ENCODE results near the gene NRXN3. TPM values are rescaled to one million over a fixed set of nuclear protein-coding genes. Genes with fewer than 3 reads are reported as not detected.

NRXN3 gene
- polyA plus RNA-seq, 1 of the 3 experiments (the other 2 are of a cell fraction): 1.6 TPM

DNA sequence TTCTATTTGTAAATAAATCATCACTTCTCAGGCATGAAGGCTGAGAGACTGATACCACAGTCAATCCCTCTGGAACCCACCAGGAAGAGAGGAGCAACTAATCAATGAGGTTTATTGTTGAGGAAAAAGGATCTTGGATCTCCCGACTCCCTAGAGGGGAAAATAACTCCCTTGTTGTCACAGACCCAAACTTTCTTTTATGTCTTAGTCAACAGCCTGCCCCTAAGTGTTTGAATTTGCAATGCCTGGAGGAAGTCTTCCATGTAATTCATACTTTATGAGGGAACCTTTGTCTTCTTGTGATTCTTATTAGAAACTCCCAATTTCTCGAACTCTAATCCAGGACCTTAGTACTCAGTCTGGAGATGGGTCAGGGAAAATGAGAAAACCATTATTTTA, 1235.3 kb downstream of the NRXN3 start:
- Histone ChIP-seq H4K20me1 (ENCODE audit: insufficient read depth) (no peaks in the 10 kb centered on the region), H2AFZ (ENCODE audit: low read depth) (no peak overlapping the region), H3K79me2 (ENCODE audit: insufficient read depth) (no peaks in the 10 kb centered on the region), H3K9me2 (no peaks in the 10 kb centered on the region), H3K27me3 (ENCODE audit: insufficient read depth) (no peaks in the 10 kb centered on the region), H3F3A (replicated peaks; ENCODE audit: insufficient read depth) (no peaks in the 10 kb centered on the region), H3K4me3 (ENCODE audit: low read depth in 2 of 2, low read length in 1 of 2) (no peak overlapping the region), H3K4me1 (ENCODE audit: control insufficient read depth in 1 of 2, insufficient read depth in 2 of 2, low read depth in 1 of 2, low read length in 1 of 2) (peaks cover 0 to 11% of the 10 kb centered on the region in 2 experiments; a peak in 1 of 4 replicates), H3K4me2 (no peak overlapping the region), H3K27ac (ENCODE audit: low read depth in 2 of 2, low read length in 1 of 2) (no peak overlapping the region), H3K36me3 (replicated peaks in 1 of 2; ENCODE audit: control insufficient read depth in 1 of 2, insufficient read depth in 2 of 2, low read length in 1 of 2) (no peaks in the 10 kb centered on the region), H3K9ac (no peak overlapping the region), H3K9me3 (peaks cover 2% of the 10 kb centered on the region; the same call in 1 of the 2 replicates)
- CTCF ChIA-PET: no interaction called here
- WGBS (ENCODE audit: low lambda C conversion rate): 44% methylated on average over 2 of the region's 2 CpGs
- DNase-seq: no peak
- TF ChIP-seq POLR2AphosphoS5 (IDR thresholded peaks at IDR 0.05; ENCODE audit: low read depth, low read length) (no peak), GABPA (IDR thresholded peaks at IDR 0.05; ENCODE audit: low read depth) (no peak), SMC3 (IDR thresholded peaks at IDR 0.05; ENCODE audit: low read depth, low read length) (no peak), CHD2 (IDR thresholded peaks at IDR 0.05; ENCODE audit: low read length, partially characterized antibody) (no peak), RAD21 (IDR thresholded peaks at IDR 0.05; ENCODE audit: low read length) (no peak), FOXJ3 (CRISPR knock-in tag; IDR thresholded peaks at IDR 0.05) (no peak)
- POLR2A ChIA-PET: no interaction called here

GRCh38 chr14:79407572-79407971, 1237.4 kb downstream of the NRXN3 start:
- Histone ChIP-seq H3F3A (replicated peaks; ENCODE audit: insufficient read depth) (peaks cover 4% of the 10 kb centered on the region), H3K9me3 (no peaks in the 10 kb centered on the region), H3K9ac (no peak overlapping the region), H3K4me3 (ENCODE audit: low read depth in 2 of 2, low read length in 1 of 2) (no peak overlapping the region), H3K27me3 (ENCODE audit: insufficient read depth) (no peaks in the 10 kb centered on the region), H3K9me2 (no peaks in the 10 kb centered on the region), H2AFZ (ENCODE audit: low read depth) (peak overlapping the region; percentile 16; the same call in 1 of the 2 replicates), H3K4me1 (ENCODE audit: control insufficient read depth in 1 of 2, insufficient read depth in 2 of 2, low read depth in 1 of 2, low read length in 1 of 2) (peaks cover 0 to 11% of the 10 kb centered on the region in 2 experiments; a peak in 1 of 4 replicates), H3K36me3 (replicated peaks in 1 of 2; ENCODE audit: control insufficient read depth in 1 of 2, insufficient read depth in 2 of 2, low read length in 1 of 2) (no peaks in the 10 kb centered on the region), H3K79me2 (ENCODE audit: insufficient read depth) (no peaks in the 10 kb centered on the region), H3K27ac (ENCODE audit: low read depth in 2 of 2, low read length in 1 of 2) (no peak overlapping the region), H3K4me2 (no peak overlapping the region), H4K20me1 (ENCODE audit: insufficient read depth) (no peaks in the 10 kb centered on the region)
- TF ChIP-seq, protein P1, sequence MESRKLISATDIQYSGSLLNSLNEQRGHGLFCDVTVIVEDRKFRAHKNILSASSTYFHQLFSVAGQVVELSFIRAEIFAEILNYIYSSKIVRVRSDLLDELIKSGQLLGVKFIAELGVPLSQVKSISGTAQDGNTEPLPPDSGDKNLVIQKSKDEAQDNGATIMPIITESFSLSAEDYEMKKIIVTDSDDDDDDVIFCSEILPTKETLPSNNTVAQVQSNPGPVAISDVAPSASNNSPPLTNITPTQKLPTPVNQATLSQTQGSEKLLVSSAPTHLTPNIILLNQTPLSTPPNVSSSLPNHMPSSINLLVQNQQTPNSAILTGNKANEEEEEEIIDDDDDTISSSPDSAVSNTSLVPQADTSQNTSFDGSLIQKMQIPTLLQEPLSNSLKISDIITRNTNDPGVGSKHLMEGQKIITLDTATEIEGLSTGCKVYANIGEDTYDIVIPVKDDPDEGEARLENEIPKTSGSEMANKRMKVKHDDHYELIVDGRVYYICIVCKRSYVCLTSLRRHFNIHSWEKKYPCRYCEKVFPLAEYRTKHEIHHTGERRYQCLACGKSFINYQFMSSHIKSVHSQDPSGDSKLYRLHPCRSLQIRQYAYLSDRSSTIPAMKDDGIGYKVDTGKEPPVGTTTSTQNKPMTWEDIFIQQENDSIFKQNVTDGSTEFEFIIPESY (IDR thresholded peaks at IDR 0.05; ENCODE audit: borderline replicate concordance, low read depth): no peak
- TF ChIP-seq RCOR1 (IDR thresholded peaks at IDR 0.05; ENCODE audit: low read length) (no peak), JUND (IDR thresholded peaks at IDR 0.05) (no peak), FOSL2 (IDR thresholded peaks at IDR 0.05; ENCODE audit: borderline replicate concordance, low read depth) (no peak), RAD21 (IDR thresholded peaks at IDR 0.05; ENCODE audit: low read length) (no peak), RXRA (IDR thresholded peaks at IDR 0.05; ENCODE audit: borderline replicate concordance, low read depth) (no peak), RFX5 (IDR thresholded peaks at IDR 0.05; ENCODE audit: low read length) (no peak), GABPA (IDR thresholded peaks at IDR 0.05; ENCODE audit: low read depth) (no peak), ELF1 (IDR thresholded peaks at IDR 0.05) (no peak), EZH2phosphoT487 (IDR thresholded peaks at IDR 0.05; ENCODE audit: borderline replicate concordance, low read depth) (no peak), PBX3 (IDR thresholded peaks at IDR 0.05) (no peak)
- TF ChIP-seq, protein P2, sequence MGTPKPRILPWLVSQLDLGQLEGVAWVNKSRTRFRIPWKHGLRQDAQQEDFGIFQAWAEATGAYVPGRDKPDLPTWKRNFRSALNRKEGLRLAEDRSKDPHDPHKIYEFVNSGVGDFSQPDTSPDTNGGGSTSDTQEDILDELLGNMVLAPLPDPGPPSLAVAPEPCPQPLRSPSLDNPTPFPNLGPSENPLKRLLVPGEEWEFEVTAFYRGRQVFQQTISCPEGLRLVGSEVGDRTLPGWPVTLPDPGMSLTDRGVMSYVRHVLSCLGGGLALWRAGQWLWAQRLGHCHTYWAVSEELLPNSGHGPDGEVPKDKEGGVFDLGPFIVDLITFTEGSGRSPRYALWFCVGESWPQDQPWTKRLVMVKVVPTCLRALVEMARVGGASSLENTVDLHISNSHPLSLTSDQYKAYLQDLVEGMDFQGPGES (IDR thresholded peaks at IDR 0.05; ENCODE audit: low read depth, low read length): no peak
- WGBS (ENCODE audit: low lambda C conversion rate): 35% methylated on average over 2 of the region's 2 CpGs
- ChIA-PET CTCF (interaction anchor here (1.1 kb wide), 1 partner anchor 10 kb away, joined by 3 read pairs; no protein-coding TSS in a partner anchor), POLR2A (no interaction called here)
- no peak for DNase-seq

Measured in SK-N-SH (cell line).